Loucy (cell line): ENCODE results near the gene PPP4R3A.
"Not testable (repeated sequence)": the region's sequence is repeated elsewhere in the genome, so short reads cannot be mapped to it uniquely, and the experiment has no call there.

Experiments
- H2AFZ ChIP-seq: fragments of 200-600 bp; sonication (generic); 2 replicates; pipeline ENCODE4 v1.6.0; 2016; ENCODE audit warnings: antibody characterized with exemption, mild to moderate bottlenecking, low read length, moderate library complexity
- H3F3A ChIP-seq: fragments of 200-600 bp; 2 replicates; pipeline ENCODE4 v1.6.0; 2016; ENCODE audit warnings: antibody characterized with exemption, low read depth, mild to moderate bottlenecking
- H3K27me3 ChIP-seq: fragments of 200-600 bp; sonication (generic); 2 replicates; pipeline ENCODE4 v1.6.1; 2014; ENCODE audit warnings: low read length, mild to moderate bottlenecking; ENCODE audit not compliant: insufficient read depth, poor library complexity, severe bottlenecking
- H3K36me3 ChIP-seq: fragments of 200-600 bp; sonication (generic); 2 replicates; pipeline ENCODE4 v1.6.1; 2016; ENCODE audit warnings: low read length; ENCODE audit not compliant: insufficient read depth
- H3K4me1 ChIP-seq: fragments of 200-600 bp; sonication (generic); 2 replicates; pipeline ENCODE4 v1.5.1; 2014; ENCODE audit warnings: low read length, mild to moderate bottlenecking; ENCODE audit not compliant: insufficient read depth, poor library complexity, severe bottlenecking
- H3K4me2 ChIP-seq: fragments of 200-600 bp; sonication (generic); 2 replicates; pipeline ENCODE4 v1.6.0; 2014; ENCODE audit warnings: antibody characterized with exemption, low read length, low read depth, mild to moderate bottlenecking; ENCODE audit not compliant: poor library complexity, severe bottlenecking
- H3K4me3 ChIP-seq: fragments of 200-600 bp; sonication (generic); 2 replicates; pipeline ENCODE4 v1.5.1; 2014; ENCODE audit warnings: low read length, mild to moderate bottlenecking, mixed read lengths; ENCODE audit not compliant: poor library complexity, severe bottlenecking
- H3K79me2 ChIP-seq: fragments of 200-600 bp; sonication (generic); 2 replicates; pipeline ENCODE4 v1.6.1; 2014; ENCODE audit warnings: low read length; ENCODE audit not compliant: insufficient read depth
- H3K9ac ChIP-seq: fragments of 200-600 bp; sonication (generic); 2 replicates; pipeline ENCODE4 v1.6.0; 2014; ENCODE audit warnings: mild to moderate bottlenecking, low read depth, low read length, moderate library complexity; ENCODE audit not compliant: poor library complexity, severe bottlenecking
- H3K9me2 ChIP-seq: fragments of 200-600 bp; sonication (generic); replicated peaks from 2 replicates; pipeline ENCODE4 v1.6.1; 2016; ENCODE audit warnings: low read depth, low read length, mixed read lengths
- H3K9me3 ChIP-seq: fragments of 200-600 bp; sonication (generic); 2 replicates; pipeline ENCODE4 v1.6.1; 2014; ENCODE audit warnings: mild to moderate bottlenecking, antibody characterized with exemption, low read length, low read depth; ENCODE audit not compliant: insufficient read depth
- H4K20me1 ChIP-seq: fragments of 200-600 bp; sonication (generic); 2 replicates; pipeline ENCODE4 v1.6.0; 2014; ENCODE audit warnings: antibody characterized with exemption, low read length, mild to moderate bottlenecking; ENCODE audit not compliant: insufficient read depth, poor library complexity, severe bottlenecking
- EZH2phosphoT487 ChIP-seq: fragments of 200-600 bp; IDR thresholded peaks from 2 replicates; pipeline ENCODE4 v1.6.1; 2018; ENCODE audit warnings: antibody characterized with exemption, mild to moderate bottlenecking, moderate library complexity, borderline replicate concordance
- TF ChIP-seq, protein P1 (sequence below): fragments of 200-600 bp; sonication (generic); conservative IDR thresholded peaks from 2 replicates; pipeline ENCODE4 v1.5.1; 2014; ENCODE audit warnings: mild to moderate bottlenecking, antibody characterized with exemption, low read length

The PPP4R3A gene

GRCh38 chr14:91496790-91497189 is 13.3 kb downstream of the PPP4R3A start:
- TF ChIP-seq EZH2phosphoT487, result no peak
- TF ChIP-seq, protein P1, sequence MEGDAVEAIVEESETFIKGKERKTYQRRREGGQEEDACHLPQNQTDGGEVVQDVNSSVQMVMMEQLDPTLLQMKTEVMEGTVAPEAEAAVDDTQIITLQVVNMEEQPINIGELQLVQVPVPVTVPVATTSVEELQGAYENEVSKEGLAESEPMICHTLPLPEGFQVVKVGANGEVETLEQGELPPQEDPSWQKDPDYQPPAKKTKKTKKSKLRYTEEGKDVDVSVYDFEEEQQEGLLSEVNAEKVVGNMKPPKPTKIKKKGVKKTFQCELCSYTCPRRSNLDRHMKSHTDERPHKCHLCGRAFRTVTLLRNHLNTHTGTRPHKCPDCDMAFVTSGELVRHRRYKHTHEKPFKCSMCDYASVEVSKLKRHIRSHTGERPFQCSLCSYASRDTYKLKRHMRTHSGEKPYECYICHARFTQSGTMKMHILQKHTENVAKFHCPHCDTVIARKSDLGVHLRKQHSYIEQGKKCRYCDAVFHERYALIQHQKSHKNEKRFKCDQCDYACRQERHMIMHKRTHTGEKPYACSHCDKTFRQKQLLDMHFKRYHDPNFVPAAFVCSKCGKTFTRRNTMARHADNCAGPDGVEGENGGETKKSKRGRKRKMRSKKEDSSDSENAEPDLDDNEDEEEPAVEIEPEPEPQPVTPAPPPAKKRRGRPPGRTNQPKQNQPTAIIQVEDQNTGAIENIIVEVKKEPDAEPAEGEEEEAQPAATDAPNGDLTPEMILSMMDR, result no peak
- Histone ChIP-seq H3K9me3 (no peaks in the 10 kb centered on the region), H3K9me2 (no peaks in the 10 kb centered on the region), H3K4me2 (peak overlapping the region; percentile 66), H3K4me3 (no peak overlapping the region), H3K79me2 (peaks cover 99% of the 10 kb centered on the region), H3K9ac (no peak overlapping the region), H3K4me1 (peaks cover 41% of the 10 kb centered on the region), H2AFZ (no peak overlapping the region), H3F3A (no peaks in the 10 kb centered on the region), H3K36me3 (peaks cover 16% of the 10 kb centered on the region), H4K20me1 (peaks cover 91% of the 10 kb centered on the region), H3K27me3 (no peaks in the 10 kb centered on the region)

DNA sequence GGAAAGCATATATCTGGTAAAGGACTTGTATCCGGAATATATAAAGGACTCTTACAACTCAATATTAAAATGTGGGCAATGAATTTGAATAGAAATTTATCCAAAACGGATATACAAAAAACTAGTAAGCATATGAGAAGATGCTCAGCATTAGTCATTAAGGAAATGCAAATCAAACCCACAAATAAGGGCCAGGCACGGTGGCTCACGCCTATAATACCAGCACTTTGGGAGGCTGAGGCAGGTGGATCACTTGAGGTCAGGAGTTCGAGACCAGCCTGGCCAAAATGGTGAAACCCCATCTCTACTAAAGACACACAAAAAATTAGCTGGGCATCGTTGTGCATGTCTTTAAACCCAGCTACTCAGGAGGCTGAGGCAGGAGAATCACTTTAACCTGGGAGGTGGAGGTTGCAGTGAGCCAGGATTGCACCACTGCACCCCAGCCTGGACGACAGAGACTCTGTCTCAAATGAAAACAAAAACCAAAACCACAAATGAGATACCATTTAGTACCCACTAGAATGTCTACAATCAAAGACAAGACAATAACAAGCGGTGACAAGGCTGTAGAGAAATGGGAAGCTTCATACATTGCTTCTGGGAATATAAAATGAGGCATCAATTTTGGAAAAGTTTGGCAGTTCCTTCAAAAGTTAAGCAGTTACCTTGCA is 15.6 kb downstream of the PPP4R3A start:
- H3K79me2 ChIP-seq, result peaks cover 97% of the 10 kb centered on the region
- peak overlapping the region; percentile 66 for H3K4me2 ChIP-seq
- H3K4me3 ChIP-seq, H3K9me3 ChIP-seq, H2AFZ ChIP-seq, H3K9me2 ChIP-seq, H3F3A ChIP-seq, H3K27me3 ChIP-seq, H3K9ac ChIP-seq: not testable (repeated sequence)
- peaks cover 22% of the 10 kb centered on the region for H3K36me3 ChIP-seq
- peaks cover 28% of the 10 kb centered on the region for H3K4me1 ChIP-seq
- peaks cover 91% of the 10 kb centered on the region for H4K20me1 ChIP-seq

GRCh38 chr14:91493169-91493568 is 16.9 kb downstream of the PPP4R3A start:
- Histone ChIP-seq H3K36me3 (peaks cover 35% of the 10 kb centered on the region), H3K9ac (no peak overlapping the region), H3K79me2 (peaks cover 98% of the 10 kb centered on the region), H3K4me2 (no peak overlapping the region), H3K4me1 (peaks cover 28% of the 10 kb centered on the region), H3K9me2 (no peaks in the 10 kb centered on the region), H2AFZ (no peak overlapping the region), H3K4me3 (no peak overlapping the region), H4K20me1 (peaks cover 93% of the 10 kb centered on the region), H3K27me3 (no peaks in the 10 kb centered on the region), H3K9me3 (no peaks in the 10 kb centered on the region), H3F3A (no peaks in the 10 kb centered on the region)
- no peak for TF ChIP-seq EZH2phosphoT487

- Histone ChIP-seq H3K9ac (no peak overlapping the region), H3K4me1 (no peaks in the 10 kb centered on the region), H2AFZ (no peak overlapping the region), H3K9me3 (no peaks in the 10 kb centered on the region), H4K20me1 (peaks cover 93% of the 10 kb centered on the region), H3K36me3 (peaks cover 96% of the 10 kb centered on the region), H3K79me2 (peaks cover 97% of the 10 kb centered on the region), H3F3A (no peaks in the 10 kb centered on the region), H3K4me3 (no peak overlapping the region), H3K9me2 (no peaks in the 10 kb centered on the region), H3K4me2 (no peak overlapping the region), H3K27me3 (no peaks in the 10 kb centered on the region)
- no peak for TF ChIP-seq EZH2phosphoT487
- TF ChIP-seq, protein P1, result no peak
These were observed 25.4 kb downstream of the PPP4R3A start for GRCh38 chr14:91484744-91485143.
